ENCODE results near the gene ITK.
A peak's percentile ranks its signal among the peaks of the same experiment; 100 is the strongest.

Gene ITK

GRCh38 chr5:157280927-157281326 lies 100.3 kb downstream of the ITK start:
- DNase-seq (ENCODE audit: low spot score) = no peak

GRCh38 chr5:157282150-157282549 lies 101.5 kb downstream of the ITK start:
- DNase-seq (ENCODE audit: low spot score) = no peak

- no peak for DNase-seq (ENCODE audit: low spot score)
Measured at GRCh38 chr5:157283434-157283833, 102.8 kb downstream of the ITK start.

GRCh38 chr5:157284458-157285212 lies 104.0 kb downstream of the ITK start:
- DNase-seq (ENCODE audit: low spot score) = no peak

- no peak for DNase-seq (ENCODE audit: low spot score)
Measured at GRCh38 chr5:157285310-157286035, 104.8 kb downstream of the ITK start.

- no peak for DNase-seq (ENCODE audit: low spot score)
Measured at GRCh38 chr5:157286761-157287211, 106.1 kb downstream of the ITK start.

- no peak for DNase-seq (ENCODE audit: low spot score)
Measured at GRCh38 chr5:157288405-157289163, 107.9 kb downstream of the ITK start.

- DNase-seq (ENCODE audit: low spot score) = no peak
Measured at GRCh38 chr5:157289164-157289819, 108.7 kb downstream of the ITK start.

- no peak for DNase-seq (ENCODE audit: low spot score)
Measured at GRCh38 chr5:157290156-157290980, 109.7 kb downstream of the ITK start.

- no peak for DNase-seq (ENCODE audit: low spot score)
Measured at GRCh38 chr5:157290981-157291711, 110.5 kb downstream of the ITK start.

GRCh38 chr5:157292599-157292998 lies 112.0 kb downstream of the ITK start:
- no peak for DNase-seq (ENCODE audit: low spot score)

GRCh38 chr5:157294407-157295091 lies 113.9 kb downstream of the ITK start:
- no peak for DNase-seq (ENCODE audit: low spot score)

- DNase-seq (ENCODE audit: low spot score) = no peak
Measured at GRCh38 chr5:157295247-157295646, 114.6 kb downstream of the ITK start.

GRCh38 chr5:157300564-157300963 lies 119.9 kb downstream of the ITK start:
- DNase-seq (ENCODE audit: low spot score) = no peak

- no peak for DNase-seq (ENCODE audit: low spot score)
Measured at GRCh38 chr5:157301066-157301465, 120.4 kb downstream of the ITK start.

- DNase-seq (ENCODE audit: low spot score) = no peak
Measured at GRCh38 chr5:157303023-157303422, 122.4 kb downstream of the ITK start.

GRCh38 chr5:157303667-157304327 lies 123.2 kb downstream of the ITK start:
- peak; percentile 38 for DNase-seq (ENCODE audit: low spot score)
